VCaP (cell line): Measurements from ENCODE around the gene C12orf50.

Source experiments
- H3K27ac ChIP-seq: fragments of 450-650 bp; 2 replicates; pipeline ENCODE4 v1.5.1; 2017
- TF ChIP-seq, protein P1 (sequence below): fragments of 450-650 bp; conservative IDR thresholded peaks from 2 replicates; pipeline ENCODE4 v1.5.1; 2017; ENCODE audit warnings: mild to moderate bottlenecking, moderate library complexity

Gene C12orf50

DNA sequence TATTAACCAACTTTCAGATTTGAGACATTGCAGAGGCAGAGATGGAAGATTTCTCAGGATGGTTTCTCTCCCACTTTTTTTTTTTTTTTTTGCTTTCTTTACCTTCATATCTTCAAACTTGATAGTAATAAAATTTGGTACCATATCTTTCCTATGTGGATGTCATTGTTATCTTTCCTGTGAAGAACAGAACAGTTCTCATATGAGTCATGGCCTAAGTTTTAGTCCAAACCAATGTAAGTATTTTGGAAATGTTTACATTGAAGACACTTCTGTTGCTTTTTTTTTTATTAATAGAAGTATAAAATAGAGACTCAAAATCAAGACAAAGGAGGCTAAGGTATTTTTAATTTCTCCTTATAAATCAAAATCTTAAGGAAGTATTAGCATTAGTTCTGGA, 95.2 kb downstream of the C12orf50 start:
- TF ChIP-seq, protein P1, sequence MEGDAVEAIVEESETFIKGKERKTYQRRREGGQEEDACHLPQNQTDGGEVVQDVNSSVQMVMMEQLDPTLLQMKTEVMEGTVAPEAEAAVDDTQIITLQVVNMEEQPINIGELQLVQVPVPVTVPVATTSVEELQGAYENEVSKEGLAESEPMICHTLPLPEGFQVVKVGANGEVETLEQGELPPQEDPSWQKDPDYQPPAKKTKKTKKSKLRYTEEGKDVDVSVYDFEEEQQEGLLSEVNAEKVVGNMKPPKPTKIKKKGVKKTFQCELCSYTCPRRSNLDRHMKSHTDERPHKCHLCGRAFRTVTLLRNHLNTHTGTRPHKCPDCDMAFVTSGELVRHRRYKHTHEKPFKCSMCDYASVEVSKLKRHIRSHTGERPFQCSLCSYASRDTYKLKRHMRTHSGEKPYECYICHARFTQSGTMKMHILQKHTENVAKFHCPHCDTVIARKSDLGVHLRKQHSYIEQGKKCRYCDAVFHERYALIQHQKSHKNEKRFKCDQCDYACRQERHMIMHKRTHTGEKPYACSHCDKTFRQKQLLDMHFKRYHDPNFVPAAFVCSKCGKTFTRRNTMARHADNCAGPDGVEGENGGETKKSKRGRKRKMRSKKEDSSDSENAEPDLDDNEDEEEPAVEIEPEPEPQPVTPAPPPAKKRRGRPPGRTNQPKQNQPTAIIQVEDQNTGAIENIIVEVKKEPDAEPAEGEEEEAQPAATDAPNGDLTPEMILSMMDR = no peak

DNA sequence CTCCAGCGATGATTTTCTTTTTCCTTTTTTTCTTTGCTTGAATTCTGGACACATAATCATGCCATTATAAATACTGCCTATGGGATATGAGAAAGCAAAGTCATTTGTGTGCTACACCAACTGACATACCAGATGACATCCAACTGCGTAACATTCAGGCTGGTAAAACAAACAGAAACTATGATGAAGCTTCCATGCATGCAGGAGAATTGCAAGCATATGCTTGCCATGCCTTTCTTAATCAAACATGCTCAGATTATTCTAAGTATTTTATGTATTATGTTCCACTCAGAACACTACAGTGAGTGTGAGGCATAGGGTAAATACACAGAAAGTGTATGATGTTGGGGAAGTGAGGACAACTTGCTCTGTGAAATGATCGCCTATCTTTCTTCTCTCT, 97.4 kb downstream of the C12orf50 start:
- TF ChIP-seq, protein P1 = no peak
- H3K27ac ChIP-seq = no peak overlapping the region

More for the DNA sequence above, 95.2 kb downstream of the C12orf50 start:
- H3K27ac ChIP-seq = no peak overlapping the region

DNA sequence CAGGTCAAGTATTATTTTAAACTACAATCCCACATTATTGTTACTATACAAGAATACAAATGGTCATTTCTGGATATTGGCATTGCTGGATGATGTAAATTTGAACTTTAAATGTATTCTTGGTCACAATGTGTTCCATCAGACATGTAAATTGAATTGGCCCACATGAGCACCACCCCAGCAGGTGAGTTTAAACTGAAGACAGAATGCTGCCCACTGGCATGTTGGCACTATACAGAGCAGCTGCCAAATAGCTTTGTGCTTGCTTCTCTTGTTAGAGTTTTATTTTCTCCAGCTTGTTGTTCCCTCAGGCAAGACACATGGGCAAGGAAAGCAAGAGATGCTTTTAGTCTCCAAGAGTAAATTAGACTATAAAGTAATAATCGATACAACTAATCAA, 98.6 kb downstream of the C12orf50 start:
- H3K27ac ChIP-seq = no peak overlapping the region
- TF ChIP-seq, protein P1 = no peak
